ENCODE measurements around the gene CERK.

The CERK gene

DNA sequence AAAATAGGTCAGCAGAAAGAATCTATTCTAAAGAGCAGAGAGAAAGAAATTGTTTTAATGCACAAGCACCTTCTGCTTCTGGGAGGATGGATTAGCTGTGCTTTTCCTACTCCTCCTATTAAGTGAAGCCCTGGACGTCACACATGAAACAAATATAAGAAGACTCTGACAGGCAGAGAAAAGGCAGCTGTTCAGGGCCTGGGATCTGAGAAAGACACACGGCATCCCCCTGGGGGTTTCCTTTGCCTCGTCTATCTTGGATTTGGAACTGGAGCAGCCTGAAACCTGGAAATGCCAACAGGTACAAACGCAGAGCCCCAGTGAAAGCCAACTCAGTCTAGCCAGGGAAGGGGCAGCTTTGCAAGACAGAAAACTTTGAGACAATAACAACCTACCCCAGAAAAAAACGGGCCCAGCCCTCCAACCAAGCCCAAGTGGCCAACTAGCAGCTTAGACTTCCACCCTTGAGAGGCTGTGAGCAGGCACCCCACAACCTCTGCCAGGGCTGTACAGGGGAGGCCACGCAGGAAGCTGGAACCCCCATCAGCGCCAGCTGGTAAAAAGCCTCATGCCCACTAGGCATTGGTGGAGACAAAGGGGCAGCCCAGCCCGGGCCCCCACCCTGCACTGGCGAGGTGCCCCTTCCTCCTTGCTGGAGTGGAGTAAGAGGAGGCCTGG lies 7.3 kb downstream of the CERK start:
- no peak for DNase-seq

GRCh38 chr22:46728470-46728869 lies 9.6 kb downstream of the CERK start:
- no peak for DNase-seq

DNA sequence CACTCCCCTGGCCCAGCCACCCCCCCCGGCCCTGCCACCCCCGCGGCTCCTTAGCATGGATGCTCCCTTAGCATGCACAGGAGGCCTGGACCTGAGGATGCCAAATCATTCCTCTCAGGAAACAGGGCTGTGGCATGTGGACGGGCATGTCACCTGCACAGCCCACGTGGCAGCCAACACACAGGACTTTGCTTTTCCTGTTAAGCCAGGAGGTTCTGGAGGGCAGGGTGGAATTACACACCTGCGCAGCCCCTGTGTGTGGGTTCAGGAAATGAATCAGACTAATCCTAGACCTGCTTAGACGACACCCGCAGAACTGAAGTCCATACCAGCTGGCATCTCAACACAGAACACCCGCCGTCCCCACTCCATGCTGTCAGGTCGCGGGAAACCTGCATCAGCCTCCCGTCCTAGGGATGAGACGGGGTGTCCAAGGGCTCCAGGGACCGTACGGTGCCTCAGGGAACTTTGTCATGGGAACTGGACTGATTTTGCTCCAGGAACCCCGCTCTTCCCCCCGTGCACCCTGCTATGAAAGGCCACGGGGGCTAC lies 10.2 kb downstream of the CERK start:
- no peak for DNase-seq

DNA sequence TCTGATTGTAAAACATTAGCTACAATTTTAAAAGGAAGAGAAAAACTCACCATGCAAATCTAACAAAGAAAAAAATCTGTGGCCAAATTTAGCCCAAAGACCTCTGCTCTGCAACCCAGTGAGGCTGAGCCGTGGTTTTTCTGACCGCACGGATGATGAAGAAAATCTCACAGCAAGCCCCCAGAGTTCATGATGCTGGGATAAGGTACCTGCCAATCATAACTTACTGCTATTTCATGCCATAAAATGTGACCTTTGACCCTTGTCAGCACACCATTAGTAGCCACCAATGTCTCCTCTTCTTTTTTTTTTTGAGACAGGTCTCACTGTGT lies 11.1 kb downstream of the CERK start:
- DNase-seq = no peak

- DNase-seq = no peak
Observed at GRCh38 chr22:46726066-46726985, 11.7 kb downstream of the CERK start.

DNA sequence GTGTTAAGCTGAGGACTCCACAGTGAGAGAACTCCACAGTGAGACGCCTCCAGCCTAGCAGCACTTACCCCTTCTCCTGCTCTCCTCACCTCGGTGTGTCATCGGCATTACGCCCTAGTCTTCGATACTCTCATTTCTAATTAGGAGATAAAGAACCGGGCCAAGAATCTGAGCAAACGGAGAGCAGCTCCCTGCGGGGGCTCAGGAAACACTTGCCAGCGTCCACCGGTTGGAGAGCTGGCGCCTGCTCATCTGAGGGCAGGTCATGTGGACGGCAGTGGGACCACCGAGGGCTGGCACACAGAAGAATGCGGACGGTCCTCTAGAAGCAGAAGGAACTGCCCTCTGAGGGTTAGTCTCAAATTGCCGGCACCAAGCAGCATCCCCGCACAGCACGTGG lies 13.0 kb downstream of the CERK start:
- no peak for DNase-seq

GRCh38 chr22:46723882-46724281 lies 14.2 kb downstream of the CERK start:
- no peak for DNase-seq

DNA sequence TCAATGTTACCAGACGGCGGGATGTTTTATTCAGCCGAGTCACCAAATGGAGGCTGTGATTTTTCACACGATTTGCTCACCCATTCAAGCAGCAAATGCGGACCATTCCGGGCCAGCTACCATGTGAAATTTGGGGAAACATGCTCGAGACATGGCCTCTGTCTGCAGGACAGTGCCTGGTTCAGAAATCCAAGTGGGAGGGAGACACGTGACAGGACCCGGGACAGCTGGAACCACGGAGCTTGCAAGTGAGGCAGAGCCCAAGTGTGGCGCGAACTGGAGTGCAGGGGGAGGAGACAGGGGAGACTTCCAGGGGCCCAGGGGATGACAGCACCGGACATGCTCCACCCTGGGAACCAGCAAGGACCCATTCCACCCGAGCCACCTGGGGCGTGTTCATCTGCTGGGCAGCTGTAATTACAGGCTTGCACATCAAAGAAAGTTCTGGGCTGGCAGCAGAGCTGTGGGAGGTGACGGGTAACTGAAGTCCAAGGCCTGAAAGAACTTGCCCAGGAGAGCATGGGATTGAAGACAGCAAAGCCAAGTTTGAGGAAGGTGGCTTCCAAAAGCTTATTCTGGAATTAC lies 16.5 kb downstream of the CERK start:
- DNase-seq = no peak

DNA sequence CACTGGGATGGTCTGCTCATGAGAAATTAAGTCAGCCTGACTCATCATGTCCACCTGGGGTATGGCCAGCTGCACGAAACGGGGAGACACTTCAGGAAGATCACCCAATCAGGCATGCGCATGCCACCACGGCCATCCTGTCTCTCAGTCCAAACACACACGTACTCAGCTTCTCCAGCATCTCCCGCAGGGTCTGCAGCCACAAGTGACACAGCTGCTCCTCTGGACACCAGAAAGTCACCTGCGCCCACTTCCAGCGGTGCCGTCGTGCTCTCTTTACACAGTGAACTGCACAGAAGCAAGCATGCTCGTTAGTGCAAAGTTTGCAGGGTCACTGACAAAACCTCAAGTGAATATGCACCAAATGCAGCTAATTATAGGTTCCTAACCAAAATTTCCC lies 18.1 kb downstream of the CERK start:
- no peak for DNase-seq

- DNase-seq = no peak
Observed at GRCh38 chr22:46714550-46714949, 23.5 kb downstream of the CERK start.

DNA sequence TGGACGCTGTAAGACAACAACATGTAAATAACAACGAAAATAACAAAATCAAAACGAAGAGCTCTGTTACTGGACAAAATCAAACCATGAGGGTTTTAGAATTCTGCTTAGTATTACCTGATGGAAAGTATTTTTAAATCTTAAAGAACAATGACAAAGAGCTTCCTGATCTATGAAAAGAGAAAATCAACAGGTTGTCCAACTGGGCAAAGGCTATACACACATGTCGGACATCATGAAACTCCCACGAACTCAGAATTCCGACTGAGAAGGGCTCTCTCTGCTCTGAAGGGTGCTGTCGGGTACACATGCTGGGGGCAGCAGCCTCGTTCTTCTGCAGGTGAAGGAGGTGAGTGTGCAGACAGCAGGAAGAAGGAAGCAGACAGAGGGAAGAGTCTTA lies 25.8 kb downstream of the CERK start:
- no peak for DNase-seq

GRCh38 chr22:46710806-46711205 lies 27.2 kb downstream of the CERK start:
- no peak for DNase-seq

DNA sequence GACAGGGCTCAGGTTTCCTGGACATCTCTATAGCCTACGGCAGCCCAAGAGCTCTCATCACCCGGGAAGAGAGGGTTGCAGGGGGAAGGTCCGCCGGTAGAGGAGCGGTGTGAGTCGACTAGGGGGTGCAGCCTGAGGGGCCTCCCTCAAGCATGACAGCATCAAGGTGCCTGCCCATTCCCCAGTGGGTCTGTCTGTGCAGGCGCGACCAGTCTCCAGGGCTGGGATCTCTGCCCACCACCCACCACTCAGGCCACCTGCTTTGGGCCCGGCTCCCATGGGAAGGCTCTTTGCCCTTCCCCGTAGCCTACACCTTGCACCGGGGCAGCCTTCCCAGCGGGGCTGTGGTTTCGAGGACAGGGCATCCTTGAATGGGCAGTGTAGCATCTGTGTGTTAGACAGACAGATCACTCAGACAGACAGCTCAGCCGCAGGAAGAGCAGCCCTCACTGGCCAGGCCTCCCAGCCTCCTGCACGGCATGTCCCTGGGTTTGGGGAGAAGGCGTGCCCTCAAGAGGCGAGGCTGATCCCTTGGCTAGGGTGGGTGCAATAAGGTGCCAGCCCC lies 29.2 kb downstream of the CERK start:
- DNase-seq = no peak

GRCh38 chr22:46707827-46708570 lies 30.1 kb downstream of the CERK start:
- DNase-seq = no peak

DNA sequence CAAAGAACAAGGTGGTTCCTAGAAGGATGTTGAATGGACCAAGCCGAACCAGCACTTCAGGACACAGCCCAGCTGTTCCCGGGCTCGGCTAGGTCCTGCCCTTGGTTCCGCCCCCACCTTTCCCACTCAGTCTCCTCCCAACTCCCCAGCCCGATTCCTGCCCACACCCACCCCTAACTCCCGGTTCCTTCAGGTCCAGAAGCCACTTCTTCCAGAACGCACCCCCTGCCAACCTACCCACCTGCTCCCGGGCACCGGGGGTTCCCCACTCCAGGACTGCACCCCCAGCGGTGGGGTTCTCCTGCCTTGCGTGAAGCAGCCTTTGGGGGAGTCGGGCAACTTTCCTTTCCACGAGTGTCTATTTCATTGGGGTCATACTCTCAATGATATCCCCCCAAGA lies 30.7 kb downstream of the CERK start:
- no peak for DNase-seq

DNA sequence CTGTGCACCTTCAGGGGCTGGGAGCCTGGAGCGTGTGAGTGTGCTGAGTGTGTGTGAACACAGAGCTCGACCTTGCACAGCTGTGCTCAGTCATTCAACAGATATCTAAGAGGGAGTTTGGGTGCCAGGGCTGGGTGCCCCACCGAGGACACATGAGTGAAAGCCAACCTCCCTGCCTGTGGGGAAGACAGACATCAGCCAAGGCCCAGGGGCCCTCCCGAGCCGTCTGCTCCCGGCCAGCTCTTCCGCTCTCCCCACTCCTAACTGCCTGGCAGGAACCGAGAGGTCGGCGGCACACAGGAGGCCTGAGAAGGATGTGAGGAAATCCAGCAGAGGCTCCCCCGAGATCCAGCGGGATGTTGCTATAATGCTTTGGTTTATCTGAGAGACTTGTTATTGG lies 32.0 kb downstream of the CERK start:
- no peak for DNase-seq

- no peak for DNase-seq
Observed at GRCh38 chr22:46703996-46704370, 34.1 kb downstream of the CERK start.

DNA sequence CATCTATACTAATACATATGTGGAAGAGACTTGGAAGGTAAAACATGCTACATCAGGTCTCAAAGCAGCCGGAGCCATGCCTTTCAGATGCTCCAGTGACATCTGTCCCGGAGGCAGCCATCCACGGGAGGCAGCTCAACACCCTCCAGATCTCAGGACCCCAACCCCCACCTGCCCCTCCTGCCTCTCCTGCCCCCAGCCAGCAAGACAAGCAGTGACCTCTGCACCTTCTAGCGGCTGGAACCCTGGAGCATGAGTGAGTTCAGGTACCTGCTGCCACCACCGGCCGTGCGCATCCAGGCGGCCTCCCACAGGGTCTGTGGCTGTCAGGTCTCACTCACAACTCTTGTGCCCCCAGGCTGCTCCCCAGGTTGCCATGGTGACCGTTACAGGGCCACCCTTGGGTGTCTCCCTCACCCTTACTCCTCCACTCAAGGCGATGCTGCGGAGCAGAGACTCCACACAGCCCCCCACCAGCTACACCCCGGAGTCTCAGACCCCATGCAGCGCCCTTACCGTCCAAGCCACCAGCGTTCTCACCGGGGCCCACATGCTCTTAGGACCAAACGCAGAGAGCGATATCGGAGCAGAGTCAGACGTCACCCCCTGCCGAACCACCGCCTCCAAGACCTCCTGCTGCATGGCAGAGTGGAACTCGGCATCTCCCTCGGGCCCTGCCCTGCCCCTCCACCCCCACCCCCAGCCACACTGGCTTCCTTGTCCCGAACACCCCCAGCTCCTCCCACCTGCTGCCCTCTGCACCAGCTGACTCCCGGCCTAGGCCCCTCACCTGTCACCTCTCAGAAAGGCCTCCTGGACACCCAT lies 34.7 kb downstream of the CERK start:
- DNase-seq = no peak

DNA sequence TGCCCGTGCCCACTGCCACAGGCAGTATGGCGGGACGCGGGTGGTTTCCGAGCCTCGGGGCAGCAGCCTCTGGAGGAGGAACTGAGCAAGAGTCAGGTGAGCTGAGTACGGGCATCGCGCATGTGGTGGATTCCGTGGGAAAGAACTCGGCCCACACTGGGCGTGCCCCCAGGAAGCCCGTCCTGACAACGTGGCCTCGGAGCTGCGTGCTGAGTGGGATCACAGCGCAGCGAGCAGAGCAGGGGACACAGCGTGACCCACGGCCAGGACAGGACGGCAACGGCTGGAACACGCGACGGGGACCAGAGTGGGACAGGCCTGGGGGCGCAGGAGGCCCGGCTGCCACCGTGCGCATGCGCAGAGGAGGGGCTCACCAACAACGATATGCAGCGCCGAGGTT lies 36.8 kb downstream of the CERK start:
- DNase-seq = no peak

DNA sequence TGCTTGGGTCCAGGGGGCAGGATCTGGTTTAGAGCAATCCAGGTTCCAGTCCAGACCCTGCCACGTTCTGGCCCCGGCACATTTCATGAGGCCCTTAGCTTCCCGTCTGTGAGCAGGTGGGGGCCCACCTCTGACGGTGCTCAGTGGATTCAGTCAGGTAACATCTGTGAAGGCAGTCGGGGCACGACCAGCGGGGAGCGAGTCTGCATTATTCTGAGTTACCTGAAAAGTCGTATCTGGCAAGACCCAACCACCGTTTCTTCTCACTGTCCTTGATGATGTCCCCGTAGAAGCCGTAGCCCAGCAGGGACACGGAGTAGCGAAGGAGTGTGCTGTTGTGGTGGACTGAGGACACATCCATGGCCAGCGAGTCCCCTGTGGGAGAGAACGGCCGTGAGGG lies 39.0 kb downstream of the CERK start:
- DNase-seq = no peak

- no peak for DNase-seq
Observed at GRCh38 chr22:46697811-46698515, 40.1 kb downstream of the CERK start.
